GM19351 (cell line): ENCODE measurements around the gene CDK5RAP3.

Experiments
- ATAC-seq: cut with Tn5 transposase; IDR thresholded peaks from one replicate; pipeline ENCODE4 v1.9.1; 2021; ENCODE audit warnings: mild to moderate bottlenecking, moderate library complexity; ENCODE audit not compliant: unreplicated experiment

Gene CDK5RAP3

DNA sequence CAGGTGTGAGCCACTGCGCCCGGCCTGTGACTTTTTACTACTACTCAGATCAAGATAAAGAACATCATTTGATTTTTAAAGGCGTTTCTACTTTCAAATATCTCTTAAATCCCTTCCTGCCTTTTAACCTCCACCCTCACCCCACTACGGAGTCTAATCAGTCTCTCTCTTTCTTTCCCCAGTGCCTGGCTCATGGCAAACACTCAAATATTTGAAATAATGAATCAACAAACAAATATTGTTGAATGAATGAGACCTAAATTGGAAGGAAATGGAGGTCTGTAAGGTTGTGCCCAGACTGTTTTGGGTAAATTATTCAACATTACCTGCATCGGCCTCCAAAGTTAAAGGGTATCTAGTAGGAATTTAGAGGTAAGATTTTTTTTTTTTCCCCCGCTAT is 52.0 kb downstream of the CDK5RAP3 start:
- ATAC-seq: no peak

DNA sequence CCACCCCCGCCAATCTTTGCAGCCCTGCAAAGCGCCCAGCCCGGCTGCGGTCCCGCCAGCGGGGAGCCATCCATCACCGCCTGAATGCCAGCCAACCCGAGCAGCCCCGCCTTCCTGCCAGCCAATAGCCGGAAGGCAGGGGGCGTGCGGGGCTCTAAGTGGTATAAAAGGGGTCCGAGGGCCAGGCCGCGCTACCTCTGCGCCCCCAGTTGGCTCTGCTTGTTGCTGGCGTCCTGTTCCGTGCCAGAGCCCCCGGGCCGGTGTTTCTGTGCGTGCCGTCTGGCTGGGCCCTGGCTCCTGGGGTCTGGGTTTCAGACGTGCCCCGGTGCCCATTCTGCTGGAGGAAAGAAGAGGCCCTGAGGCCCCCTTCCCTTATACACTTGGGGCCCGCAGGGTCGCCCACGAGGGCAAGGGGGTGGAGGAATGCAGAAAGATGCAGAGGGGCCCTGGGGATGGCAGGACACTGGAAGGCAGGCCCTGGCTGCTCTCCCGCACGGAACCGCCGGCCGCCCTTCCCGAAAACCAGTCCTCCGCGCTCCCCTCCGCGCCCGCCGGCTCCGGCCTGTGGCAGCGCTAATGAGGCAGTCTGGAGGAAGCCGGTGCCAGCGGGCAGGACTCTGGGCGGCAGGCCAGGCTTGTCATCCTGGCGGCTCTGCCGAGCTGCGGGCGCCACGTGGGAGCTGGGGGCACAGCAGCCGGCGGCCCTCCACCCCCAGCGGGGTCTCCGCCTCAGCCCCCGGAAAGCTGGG is 52.7 kb downstream of the CDK5RAP3 start:
- no peak for ATAC-seq

GRCh38 chr17:48024149-48025039 is 53.5 kb downstream of the CDK5RAP3 start:
- peak; percentile 23 for ATAC-seq

DNA sequence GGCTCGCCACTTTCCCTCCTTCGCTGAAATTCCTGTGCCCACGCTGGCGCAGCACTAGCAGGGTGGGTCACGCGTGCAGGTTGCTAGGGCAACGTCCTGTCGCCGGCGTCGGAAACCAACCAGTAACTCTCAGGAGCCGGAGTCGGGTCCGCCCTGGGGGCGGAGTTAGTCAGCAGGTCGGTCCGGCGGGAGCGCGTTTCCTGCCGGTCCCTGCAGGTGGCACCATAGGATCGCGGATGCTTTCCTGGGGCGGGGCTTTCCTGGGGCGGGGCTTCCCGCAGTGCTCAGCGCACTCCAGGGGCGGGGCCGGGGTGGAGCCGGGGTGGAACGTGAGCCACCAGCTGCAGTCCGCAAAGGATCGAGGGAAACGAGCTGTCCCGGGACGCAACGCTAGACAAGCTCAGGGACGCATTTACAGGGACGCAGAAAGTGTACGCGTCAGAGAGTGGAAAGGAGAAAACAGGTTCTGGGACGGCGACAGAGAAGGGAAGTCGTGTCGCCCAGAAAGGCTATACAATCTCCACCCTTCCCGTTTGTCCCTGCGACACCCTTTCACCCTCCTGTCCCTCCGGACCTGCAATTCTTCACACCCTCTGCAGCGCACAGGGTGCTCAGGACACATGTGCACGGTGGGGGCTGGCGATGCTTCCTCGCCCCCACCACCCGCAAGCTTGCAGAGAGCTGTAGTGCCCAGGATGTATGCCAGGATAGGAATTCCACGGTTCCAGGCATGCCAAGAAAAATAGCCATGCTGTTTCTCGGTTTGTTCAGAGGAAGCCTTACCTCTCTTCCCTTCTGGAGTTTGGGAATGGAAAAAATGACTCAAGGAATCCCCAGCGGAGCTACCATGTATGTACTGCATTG is 54.4 kb downstream of the CDK5RAP3 start:
- ATAC-seq: peak; percentile 86

- no peak for ATAC-seq
Observed at GRCh38 chr17:48025904-48026501, 55.1 kb downstream of the CDK5RAP3 start.

DNA sequence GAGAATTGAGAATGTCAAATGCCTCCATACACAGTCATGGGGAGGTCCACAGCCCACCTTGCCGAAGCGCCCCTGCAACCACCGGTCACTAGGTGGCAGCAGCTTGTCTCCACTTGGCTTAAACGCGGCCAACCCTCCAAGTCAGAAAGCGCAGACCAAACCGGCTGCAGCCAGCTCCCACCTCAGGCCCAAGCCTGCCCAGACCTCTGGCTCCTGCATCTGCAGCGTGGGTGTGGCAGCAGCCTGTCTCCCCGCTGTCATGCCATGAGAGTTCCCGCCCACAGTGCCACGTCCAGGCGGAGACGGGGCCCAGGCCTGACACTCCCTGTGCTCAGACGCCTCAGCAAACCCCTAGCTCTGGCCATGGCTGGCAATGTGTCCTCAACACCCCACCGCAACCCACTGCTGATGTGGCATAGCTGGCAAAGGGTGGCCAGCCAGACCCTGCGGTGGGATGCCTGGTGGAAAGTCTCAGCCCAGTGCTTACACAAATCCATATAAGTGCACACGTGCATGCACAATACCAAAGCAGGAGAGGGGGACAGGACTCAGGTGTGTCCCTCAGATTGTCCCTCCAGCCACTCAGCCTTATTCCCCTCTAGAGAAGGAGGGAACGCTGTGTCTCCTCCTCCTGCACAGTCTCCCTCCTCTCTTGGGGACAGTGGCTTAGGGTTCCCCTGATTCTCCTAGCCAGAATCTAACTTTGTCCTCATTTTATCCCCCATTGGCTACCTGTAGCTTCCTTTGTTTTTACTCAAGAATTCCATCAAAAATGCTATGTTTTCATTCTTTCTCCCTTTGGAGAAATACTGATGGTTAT is 55.8 kb downstream of the CDK5RAP3 start:
- no peak for ATAC-seq

DNA sequence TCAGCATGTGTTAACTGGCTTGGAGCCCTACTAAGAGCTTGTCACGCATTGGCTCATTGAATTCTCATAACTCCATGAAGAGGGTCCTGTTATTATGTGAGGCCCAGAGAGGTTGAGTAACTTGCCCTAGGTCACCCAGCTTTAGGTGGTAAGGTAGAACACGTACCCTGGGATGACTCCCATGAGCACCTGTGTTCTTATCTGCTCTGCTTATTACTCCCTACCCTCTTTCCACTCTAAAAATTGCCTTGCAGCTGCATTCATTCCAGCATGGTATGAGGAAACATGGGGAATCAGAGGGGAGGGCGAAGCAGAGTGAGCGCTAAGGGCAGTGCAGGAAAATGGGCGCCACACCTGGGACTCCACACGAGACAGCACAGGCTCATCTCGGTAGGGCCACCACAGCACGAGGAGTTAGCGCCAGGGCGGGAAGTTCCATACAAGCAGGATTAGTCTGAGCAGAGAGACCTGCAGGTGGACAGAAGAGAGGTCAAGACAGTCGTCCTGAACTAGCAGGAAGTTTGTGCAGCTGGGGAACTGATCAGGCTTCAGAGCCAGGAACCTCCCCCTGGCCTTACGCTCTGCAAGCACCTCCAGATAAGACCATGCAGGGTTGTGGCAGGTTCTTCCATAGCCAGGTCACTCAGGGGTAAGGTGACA is 56.5 kb downstream of the CDK5RAP3 start:
- no peak for ATAC-seq

DNA sequence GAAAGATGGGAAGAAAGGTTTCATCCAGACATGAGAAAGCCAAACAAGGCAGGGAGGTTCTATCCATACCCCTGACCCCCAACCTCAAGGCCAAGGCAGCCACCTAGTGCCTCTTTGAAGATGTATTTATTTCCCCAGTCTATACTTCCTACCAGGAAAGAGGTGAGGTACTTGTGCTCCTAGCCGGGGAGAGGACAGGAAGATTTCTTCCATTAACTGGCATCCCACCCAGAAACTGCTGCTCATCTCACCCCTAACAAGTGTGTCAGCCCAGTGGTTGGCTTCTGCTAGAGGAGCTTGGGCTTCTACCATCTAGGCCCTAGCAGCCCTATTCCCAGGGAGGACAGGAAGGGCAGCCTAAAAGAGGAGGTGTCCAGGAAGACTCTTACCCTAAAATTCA is 57.8 kb downstream of the CDK5RAP3 start:
- ATAC-seq: no peak

- ATAC-seq: no peak
Observed at GRCh38 chr17:48030531-48030930, 59.6 kb downstream of the CDK5RAP3 start.
